ENCODE measurements around the gene GCNT1. TPM values are rescaled to one million over a fixed set of nuclear protein-coding genes. Genes with fewer than 3 reads are reported as not detected.

GCNT1 gene
- total RNA-seq, 2 experiments from 2014 or later, result 18.2 to 38.4 TPM

DNA sequence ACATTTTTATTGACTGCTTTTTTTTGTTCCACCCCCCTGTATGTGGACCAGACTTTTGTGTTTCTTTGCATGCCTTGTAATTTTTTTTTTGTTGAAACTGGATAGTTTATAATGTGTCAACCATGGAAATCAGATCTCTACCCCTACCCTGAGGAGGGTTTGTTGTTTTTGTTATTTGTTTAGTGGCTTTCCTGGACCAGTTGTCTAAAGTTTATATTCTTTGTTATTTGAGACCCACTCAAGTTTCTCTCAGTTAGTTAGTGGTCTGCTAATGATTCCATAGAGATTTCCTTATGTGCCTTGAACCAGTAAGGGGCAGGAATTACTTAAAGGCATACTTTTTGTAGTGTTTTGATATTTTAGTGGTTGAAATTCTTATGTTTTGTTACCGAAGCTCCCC, 41.1 kb downstream of the GCNT1 start:
- TF ChIP-seq EZH2phosphoT487 (IDR thresholded peaks at IDR 0.05; ENCODE audit: borderline replicate concordance, low read depth, low read length) (no peak), CTCF (conservative IDR thresholded peaks at IDR 0.05; ENCODE audit: low read length) (no peak)

GRCh38 chr9:76502746-76503145, 43.8 kb downstream of the GCNT1 start:
- Histone ChIP-seq H3K4me1 (ENCODE audit: insufficient read depth, low read length, poor library complexity, severe bottlenecking) (no peaks in the 10 kb centered on the region), H3K36me3 (ENCODE audit: insufficient read depth, low read length) (peaks cover 62% of the 10 kb centered on the region), H3K9me3 (ENCODE audit: low read length) (no peaks in the 10 kb centered on the region), H4K20me1 (ENCODE audit: insufficient read depth, low read length) (peaks cover 6% of the 10 kb centered on the region; the same call in 1 of the 2 replicates), H3K79me2 (ENCODE audit: insufficient read depth, low read depth, low read length) (peaks cover 42% of the 10 kb centered on the region; the same call in 1 of the 2 replicates), H2AFZ (ENCODE audit: low read length) (no peak overlapping the region), H3K9me2 (ENCODE audit: insufficient read depth, low read length) (no peaks in the 10 kb centered on the region), H3K27ac (ENCODE audit: low read depth, low read length, poor library complexity, severe bottlenecking) (no peak overlapping the region), H3K4me2 (ENCODE audit: low read length) (no peak overlapping the region), H3K4me3 (ENCODE audit: low read depth, low read length, poor library complexity, severe bottlenecking) (no peak overlapping the region)
- no peak for DNase-seq (ENCODE audit: low spot score)
- no TSS peak for BruUV-seq (replicated peaks)
- intact Hi-C loops (cut with micrococcal nuclease; ENCODE audit: unreplicated experiment), result no loop called here
- POLR2A ChIA-PET, result no interaction called here
- TF ChIP-seq EZH2phosphoT487 (IDR thresholded peaks at IDR 0.05; ENCODE audit: borderline replicate concordance, low read depth, low read length), result no peak
- CTCF ChIA-PET (ENCODE audit: unreplicated experiment), result no interaction called here

More for the DNA sequence above, 41.1 kb downstream of the GCNT1 start:
- peaks cover 6% of the 10 kb centered on the region; the same call in 1 of the 2 replicates for H4K20me1 ChIP-seq (ENCODE audit: insufficient read depth, low read length)
- H3K27ac ChIP-seq (ENCODE audit: low read depth, low read length, poor library complexity, severe bottlenecking), result no peak overlapping the region
- no peaks in the 10 kb centered on the region for H3K4me1 ChIP-seq (ENCODE audit: insufficient read depth, low read length, poor library complexity, severe bottlenecking)
- H3K9me3 ChIP-seq (ENCODE audit: low read length), result no peaks in the 10 kb centered on the region
- no peaks in the 10 kb centered on the region for H3K9me2 ChIP-seq (ENCODE audit: insufficient read depth, low read length)
- CTCF ChIA-PET (ENCODE audit: unreplicated experiment), result no interaction called here
- no peak overlapping the region for H2AFZ ChIP-seq (ENCODE audit: low read length)
- no peak for DNase-seq (ENCODE audit: low spot score)
- peaks cover 79% of the 10 kb centered on the region for H3K36me3 ChIP-seq (ENCODE audit: insufficient read depth, low read length)
- intact Hi-C loops (cut with micrococcal nuclease; ENCODE audit: unreplicated experiment), result no loop called here
- POLR2A ChIA-PET, result interaction anchor here (1.4 kb wide), 1 partner anchor 9 kb away, joined by 5 read pairs; no protein-coding TSS in a partner anchor
- BruUV-seq (replicated peaks), result no TSS peak
- no peak overlapping the region for H3K4me3 ChIP-seq (ENCODE audit: low read depth, low read length, poor library complexity, severe bottlenecking)
- H3K79me2 ChIP-seq (ENCODE audit: insufficient read depth, low read depth, low read length), result peaks cover 48% of the 10 kb centered on the region; the same call in 1 of the 2 replicates
- no peak overlapping the region for H3K4me2 ChIP-seq (ENCODE audit: low read length)

- Histone ChIP-seq H3K36me3 (ENCODE audit: insufficient read depth, low read length) (peaks cover 7% of the 10 kb centered on the region; the same call in 1 of the 2 replicates), H3K4me2 (ENCODE audit: low read length) (no peak overlapping the region), H2AFZ (ENCODE audit: low read length) (no peak overlapping the region), H3K27ac (ENCODE audit: low read depth, low read length, poor library complexity, severe bottlenecking) (no peak overlapping the region), H3K4me3 (ENCODE audit: low read depth, low read length, poor library complexity, severe bottlenecking) (no peak overlapping the region), H3K9me3 (ENCODE audit: low read length) (0 out of 2 replicates have a peak, but pooled peaks cover 5% of the 10 kb centered on the region), H4K20me1 (ENCODE audit: insufficient read depth, low read length) (no peaks in the 10 kb centered on the region; the same call in 1 of the 2 replicates), H3K4me1 (ENCODE audit: insufficient read depth, low read length, poor library complexity, severe bottlenecking) (no peaks in the 10 kb centered on the region), H3K79me2 (ENCODE audit: insufficient read depth, low read depth, low read length) (peaks cover 10% of the 10 kb centered on the region; the same call in 1 of the 2 replicates), H3K9me2 (ENCODE audit: insufficient read depth, low read length) (no peaks in the 10 kb centered on the region)
- BruUV-seq (replicated peaks), result no TSS peak
- no peak for DNase-seq (ENCODE audit: low spot score)
- intact Hi-C loops (cut with micrococcal nuclease; ENCODE audit: unreplicated experiment), result loop anchor here (2.0 kb wide), 1 partner anchor 37 kb away; no protein-coding TSS in a partner anchor
- CTCF ChIA-PET (ENCODE audit: unreplicated experiment), result interaction anchor here (0.6 kb wide), 1 partner anchor 220 kb away, joined by 3 read pairs; no protein-coding TSS in a partner anchor
- no peak for TF ChIP-seq EZH2phosphoT487 (IDR thresholded peaks at IDR 0.05; ENCODE audit: borderline replicate concordance, low read depth, low read length)
- no peak for TF ChIP-seq CTCF (conservative IDR thresholded peaks at IDR 0.05; ENCODE audit: low read length)
- POLR2A ChIA-PET, result interaction anchor here (1.0 kb wide), 1 partner anchor 24 kb away, joined by 3 read pairs; no protein-coding TSS in a partner anchor
These were observed 51.1 kb downstream of the GCNT1 start for GRCh38 chr9:76510041-76510440.
